H9 (cell line): Measurements from ENCODE around the gene NEUROD2. TPM values are rescaled to one million over a fixed set of nuclear protein-coding genes. Genes with fewer than 3 reads are reported as not detected.

ENCODE experiments used
- DNase-seq: peaks from one replicate; pipeline ENCODE4 v3.0.0-alpha.2; 2017
- H2AFZ ChIP-seq: one replicate; pipeline ENCODE4 v1.6.1; 2013; ENCODE audit warnings: mild to moderate bottlenecking, low read length, control low read depth, moderate library complexity
- H2AK5ac ChIP-seq: 2 replicates; pipeline ENCODE4 v1.6.1; 2013; ENCODE audit warnings: low read length, control low read depth, mixed read lengths; ENCODE audit not compliant: insufficient read length
- H2BK120ac ChIP-seq: one replicate; pipeline ENCODE4 v1.6.1; 2013; ENCODE audit warnings: low read depth, mild to moderate bottlenecking, low read length, control low read depth, inconsistent platforms; ENCODE audit not compliant: poor library complexity, severe bottlenecking
- H2BK12ac ChIP-seq: 2 replicates; pipeline ENCODE4 v1.6.1; 2013; ENCODE audit warnings: low read length, control low read depth, mixed read lengths, low read depth; ENCODE audit not compliant: insufficient read length
- H2BK15ac ChIP-seq: 2 replicates; pipeline ENCODE4 v1.6.1; 2013; ENCODE audit warnings: low read depth, low read length, control low read depth
- H2BK20ac ChIP-seq: one replicate; pipeline ENCODE4 v1.6.1; 2013; ENCODE audit warnings: low read depth, mild to moderate bottlenecking, low read length, control low read depth, inconsistent platforms; ENCODE audit not compliant: poor library complexity, severe bottlenecking
- H2BK5ac ChIP-seq: 2 replicates; pipeline ENCODE4 v1.6.1; 2013; ENCODE audit warnings: low read length, control low read depth, mixed read lengths; ENCODE audit not compliant: insufficient read length
- H3K14ac ChIP-seq: 2 replicates; pipeline ENCODE4 v1.6.1; 2013; ENCODE audit warnings: low read length, control low read depth; ENCODE audit not compliant: insufficient read depth
- H3K18ac ChIP-seq: 2 replicates; pipeline ENCODE4 v1.6.1; 2013; ENCODE audit warnings: low read depth, mild to moderate bottlenecking, mixed read lengths, low read length, control low read depth; ENCODE audit not compliant: insufficient read length
- H3K23ac ChIP-seq: 2 replicates; pipeline ENCODE4 v1.6.1; 2013; ENCODE audit warnings: low read length, control low read depth, mixed read lengths, low read depth; ENCODE audit not compliant: insufficient read length
- H3K23me2 ChIP-seq: 2 replicates; pipeline ENCODE4 v1.6.1; 2013; ENCODE audit warnings: low read depth, mild to moderate bottlenecking, mixed read lengths, low read length, control low read depth; ENCODE audit not compliant: insufficient read length, poor library complexity, severe bottlenecking
- H3K27ac ChIP-seq: 2 replicates; pipeline ENCODE4 v1.5.1; 2013; ENCODE audit warnings: low read length, control low read depth, mixed read lengths, low read depth; ENCODE audit not compliant: insufficient read length
- H3K27me3 ChIP-seq: 2 replicates; pipeline ENCODE4 v1.6.1; 2013; ENCODE audit warnings: low read length, control low read depth, inconsistent platforms; ENCODE audit not compliant: insufficient read depth
- H3K4ac ChIP-seq: 2 replicates; pipeline ENCODE4 v1.6.1; 2013; ENCODE audit warnings: low read depth, mild to moderate bottlenecking, control low read depth, inconsistent platforms, low read length, moderate library complexity
- H3K4me1 ChIP-seq: 2 replicates; pipeline ENCODE4 v1.6.1; 2013; ENCODE audit warnings: low read length, control low read depth, inconsistent platforms; ENCODE audit not compliant: insufficient read depth
- H3K4me2 ChIP-seq: 2 replicates; pipeline ENCODE4 v1.6.1; 2013; ENCODE audit warnings: low read length, control low read depth, mixed read lengths; ENCODE audit not compliant: insufficient read length, insufficient read depth
- H3K56ac ChIP-seq: 2 replicates; pipeline ENCODE4 v1.6.1; 2013; ENCODE audit warnings: low read depth, mild to moderate bottlenecking, mixed read lengths, low read length, control low read depth; ENCODE audit not compliant: insufficient read length
- H3K79me1 ChIP-seq: 2 replicates; pipeline ENCODE4 v1.6.1; 2013; ENCODE audit warnings: low read depth, mild to moderate bottlenecking, moderate library complexity, low read length, control low read depth, inconsistent platforms; ENCODE audit not compliant: insufficient read depth, poor library complexity, severe bottlenecking
- H3K79me2 ChIP-seq: 2 replicates; pipeline ENCODE4 v1.6.1; 2013; ENCODE audit warnings: low read length, control low read depth, inconsistent platforms; ENCODE audit not compliant: insufficient read depth
- H3K9ac ChIP-seq: 2 replicates; pipeline ENCODE4 v1.6.1; 2013; ENCODE audit warnings: low read length, control low read depth, mixed read lengths; ENCODE audit not compliant: insufficient read length; ENCODE audit errors: extremely low read depth
- H3K9me3 ChIP-seq: one replicate; pipeline ENCODE4 v1.6.1; 2013; ENCODE audit warnings: low read depth, low read length, inconsistent platforms; ENCODE audit not compliant: control insufficient read depth
- H3T11ph ChIP-seq: one replicate; pipeline ENCODE4 v1.6.1; 2013; ENCODE audit warnings: mild to moderate bottlenecking, low read length, control low read depth, inconsistent platforms
- H4K20me1 ChIP-seq: one replicate; pipeline ENCODE4 v1.6.1; 2013; ENCODE audit not compliant: control insufficient read depth, insufficient read length, insufficient read depth
- H4K5ac ChIP-seq: 2 replicates; pipeline ENCODE4 v1.6.1; 2013; ENCODE audit warnings: low read depth, mild to moderate bottlenecking, mixed read lengths, low read length, control low read depth; ENCODE audit not compliant: insufficient read length
- H4K8ac ChIP-seq: replicated peaks from 2 replicates; pipeline ENCODE4 v1.6.1; 2013; ENCODE audit warnings: low read length, control low read depth, mixed read lengths, low read depth; ENCODE audit not compliant: insufficient read length
- H4K91ac ChIP-seq: 2 replicates; pipeline ENCODE4 v1.6.1; 2013; ENCODE audit warnings: low read depth, mild to moderate bottlenecking, moderate library complexity, mixed read lengths, low read length, control low read depth; ENCODE audit not compliant: insufficient read length
- H3K27ac Mint-ChIP-seq, 3 experiments: 2 replicates in 2 of 3; 3 replicates in 1 of 3; pipeline ENCODE4 v1.8.0; 2020 to 2021; ENCODE audit warnings: mixed read lengths in 3 of 3, mild to moderate bottlenecking in 1 of 3, moderate library complexity in 1 of 3
- H3K27me3 Mint-ChIP-seq: 2 replicates; pipeline ENCODE4 v1.8.0; 2021; ENCODE audit warnings: low read depth, mild to moderate bottlenecking, moderate library complexity, mixed read lengths
- H3K36me3 Mint-ChIP-seq, 3 experiments: 2 replicates in 2 of 3; 3 replicates in 1 of 3; pipeline ENCODE4 v1.8.0; 2020 to 2021; ENCODE audit warnings: low read depth in 3 of 3, mixed read lengths in 3 of 3; ENCODE audit not compliant: insufficient read depth in 1 of 3
- H3K4me1 Mint-ChIP-seq, 2 experiments: 2 replicates each; pipeline ENCODE4 v1.8.0; 2020; ENCODE audit warnings: mixed read lengths in 2 of 2
- H3K4me3 Mint-ChIP-seq, 2 experiments: 2 replicates in 1 of 2; 3 replicates in 1 of 2; pipeline ENCODE4 v1.8.0; 2020 to 2021; ENCODE audit warnings: mild to moderate bottlenecking in 2 of 2, mixed read lengths in 2 of 2, moderate library complexity in 1 of 2
- H3K9me3 Mint-ChIP-seq, 2 experiments: 2 replicates in 1 of 2; 3 replicates in 1 of 2; pipeline ENCODE4 v1.8.0; 2020; ENCODE audit warnings: mild to moderate bottlenecking in 2 of 2, mixed read lengths in 2 of 2, moderate library complexity in 1 of 2
- WGBS: extraction: QIAGEN DNeasy Blood & Tissue Kit; methylation state at CpG from one replicate; pipeline ENCODE4 v1.1.7; 2013; ENCODE audit warnings: missing lambda C conversion rate, low lambda C conversion rate, mixed read lengths; ENCODE audit not compliant: insufficient read length; ENCODE audit errors: extremely low coverage; 5-methylcytosine and 5-hydroxymethylcytosine counted together
- total RNA-seq: library from RNA; stranded (reverse); gene quantifications from 2 replicates; pipeline ENCODE4 v1.2.1, GENCODE V29; 2021
- TF ChIP-seq, protein P1 (sequence below): fragments of 200-600 bp; sonication (generic); conservative IDR thresholded peaks from 3 replicates; pipeline ENCODE4 v1.8.0; 2021; ENCODE audit warnings: antibody characterized with exemption, mild to moderate bottlenecking

Gene NEUROD2
- total RNA-seq, 1 experiment from 2014 or later, result not detected

DNA sequence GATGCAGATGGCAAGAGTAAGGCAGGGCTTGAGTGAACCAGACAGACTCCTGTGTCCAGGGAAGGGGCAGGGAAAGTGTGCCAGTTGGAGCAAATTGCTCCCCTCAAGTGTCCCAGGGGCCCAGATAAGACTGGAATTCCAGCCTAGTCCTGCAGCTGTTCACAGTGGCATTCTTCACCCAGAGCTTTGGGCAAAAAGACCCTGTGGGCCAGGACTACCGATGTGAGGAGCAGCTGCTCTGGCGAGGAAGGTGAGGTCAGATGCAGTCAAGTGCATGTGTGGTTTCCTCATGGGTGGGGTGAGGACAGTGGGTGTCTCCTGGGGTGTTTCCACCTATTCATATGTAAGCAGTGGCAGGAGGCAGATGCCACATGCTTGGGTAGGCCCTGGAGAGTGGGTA is 14.3 kb downstream of the NEUROD2 start:
- H2BK120ac ChIP-seq, result no peak overlapping the region
- no peak overlapping the region for H3T11ph ChIP-seq
- WGBS, result no CpG with 5 or more reads among the region's 2 CpGs
- H3K79me1 ChIP-seq, result no peaks in the 10 kb centered on the region
- no peak overlapping the region for H3K14ac ChIP-seq
- H2AK5ac ChIP-seq, result no peak overlapping the region
- H3K4me1 ChIP-seq, result peaks cover 8% of the 10 kb centered on the region; the same call in 1 of the 2 replicates
- no peak overlapping the region for H3K4me2 ChIP-seq
- H2BK20ac ChIP-seq, result no peak overlapping the region
- Mint-ChIP-seq H3K27me3 (peaks cover 100% of the 10 kb centered on the region), H3K4me1 (peaks cover 17 to 44% of the 10 kb centered on the region in 2 experiments), H3K4me3 (no peak overlapping the region), H3K36me3 (no peaks in the 10 kb centered on the region), H3K9me3 (peaks cover 0 to 4% of the 10 kb centered on the region in 2 experiments; a peak in 2 of 5 replicates), H3K27ac (no peak overlapping the region)
- H4K8ac ChIP-seq, result no peak overlapping the region
- H3K9ac ChIP-seq, result no peak overlapping the region
- peaks cover 2% of the 10 kb centered on the region for H4K20me1 ChIP-seq
- H3K56ac ChIP-seq, result no peak overlapping the region
- no peaks in the 10 kb centered on the region for H3K9me3 ChIP-seq
- H3K23ac ChIP-seq, result no peak overlapping the region
- H3K79me2 ChIP-seq, result no peaks in the 10 kb centered on the region
- TF ChIP-seq, protein P1, sequence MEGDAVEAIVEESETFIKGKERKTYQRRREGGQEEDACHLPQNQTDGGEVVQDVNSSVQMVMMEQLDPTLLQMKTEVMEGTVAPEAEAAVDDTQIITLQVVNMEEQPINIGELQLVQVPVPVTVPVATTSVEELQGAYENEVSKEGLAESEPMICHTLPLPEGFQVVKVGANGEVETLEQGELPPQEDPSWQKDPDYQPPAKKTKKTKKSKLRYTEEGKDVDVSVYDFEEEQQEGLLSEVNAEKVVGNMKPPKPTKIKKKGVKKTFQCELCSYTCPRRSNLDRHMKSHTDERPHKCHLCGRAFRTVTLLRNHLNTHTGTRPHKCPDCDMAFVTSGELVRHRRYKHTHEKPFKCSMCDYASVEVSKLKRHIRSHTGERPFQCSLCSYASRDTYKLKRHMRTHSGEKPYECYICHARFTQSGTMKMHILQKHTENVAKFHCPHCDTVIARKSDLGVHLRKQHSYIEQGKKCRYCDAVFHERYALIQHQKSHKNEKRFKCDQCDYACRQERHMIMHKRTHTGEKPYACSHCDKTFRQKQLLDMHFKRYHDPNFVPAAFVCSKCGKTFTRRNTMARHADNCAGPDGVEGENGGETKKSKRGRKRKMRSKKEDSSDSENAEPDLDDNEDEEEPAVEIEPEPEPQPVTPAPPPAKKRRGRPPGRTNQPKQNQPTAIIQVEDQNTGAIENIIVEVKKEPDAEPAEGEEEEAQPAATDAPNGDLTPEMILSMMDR, result no peak
- H3K4ac ChIP-seq, result no peak overlapping the region
- no peak for DNase-seq
- no peak overlapping the region for H2BK5ac ChIP-seq
- no peak overlapping the region for H3K18ac ChIP-seq
- no peak overlapping the region for H2AFZ ChIP-seq
- no peak overlapping the region for H4K5ac ChIP-seq
- no peak overlapping the region for H2BK15ac ChIP-seq
- H3K27ac ChIP-seq, result no peak overlapping the region
- H3K23me2 ChIP-seq, result peaks cover 3% of the 10 kb centered on the region
- H3K27me3 ChIP-seq, result peaks cover 48% of the 10 kb centered on the region
- H2BK12ac ChIP-seq, result no peak overlapping the region
- no peak overlapping the region for H4K91ac ChIP-seq
